Cardiac septum (tissue), 1 donor: ENCODE results near the gene TAF6L. TPM values are rescaled to one million over a fixed set of nuclear protein-coding genes. Genes with fewer than 3 reads are reported as not detected.

Source experiments
- DNase-seq: peaks from one replicate; pipeline ENCODE4 v3.0.0-alpha.2; 2020; ENCODE audit warnings: low spot score
- intact Hi-C: fragments of 100-400 bp; cut with DNase I; formaldehyde crosslinking; loops from one replicate; pipeline ENCODE4 v1.14.0; 2022
- microRNA-seq: library from miRNA; unstranded; fragments of <30 nt; microRNA quantifications from one replicate; pipeline ENCODE4 v1.2.0, GENCODE V29; 2020
- total RNA-seq: library from RNA; stranded (reverse); fragmentation: NEBNext Ultra II Directional; extraction: Animal tissue kit (Norgen Biotek cat#: 25700); gene quantifications from one replicate; pipeline ENCODE4 v1.2.1, GENCODE V29; 2021
- donor health status: DM: no; HTN: no; CAD: no.

Gene TAF6L
- total RNA-seq, 1 donor from 2014 or later = 9.7 TPM

DNA sequence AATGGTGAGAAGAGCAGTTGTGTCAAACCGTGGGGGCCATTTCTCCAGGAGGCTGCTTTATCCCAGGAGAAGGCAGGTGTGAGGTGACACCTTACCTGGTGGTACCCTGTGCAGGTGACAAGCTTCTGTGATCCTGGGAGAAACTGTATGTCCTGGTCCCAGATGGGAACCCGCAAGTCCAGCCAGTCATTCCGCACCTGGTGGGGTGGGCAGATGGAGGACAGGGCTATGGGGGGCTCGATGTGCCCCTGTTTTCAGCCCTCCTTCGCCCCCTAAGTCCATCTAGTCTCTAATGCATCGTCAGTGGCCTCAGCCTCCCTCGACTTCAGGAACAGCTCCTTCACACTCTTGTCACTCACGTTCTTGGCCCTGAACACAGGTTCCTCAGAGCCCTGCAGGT, 64.1 kb downstream of the TAF6L start:
- intact Hi-C loops = loop anchor here (5.0 kb wide), 1 partner anchor 108 kb away; the partner anchor contains the start of genes HNRNPUL2 and TTC9C
- no peak for DNase-seq

Small RNA genes lying within 50 kb of the gene (microRNA-seq; reads per million reads assigned to microRNA genes)
- gene MIR6514 (not detected), gene MIR6748 (not detected)

Other genes starting within 250 kb of the TAF6L start
- 485 TPM for gene AHNAK, start 224.6 kb upstream of the TAF6L start, total RNA-seq
- gene EEF1G, start 197.5 kb upstream of the TAF6L start, total RNA-seq = 735 TPM
- 11.7 TPM for gene TUT1, start 179.9 kb upstream of the TAF6L start, total RNA-seq
- gene MTA2, start 169.5 kb upstream of the TAF6L start, total RNA-seq = 36.8 TPM
- 29.6 TPM for gene EML3, start 158.6 kb upstream of the TAF6L start, total RNA-seq
- gene ROM1, start 158.1 kb upstream of the TAF6L start, total RNA-seq = 6.0 TPM
- 16.0 TPM for gene B3GAT3, start 149.4 kb upstream of the TAF6L start, total RNA-seq
- gene GANAB, start 124.8 kb upstream of the TAF6L start, total RNA-seq = 99.8 TPM
- gene INTS5, start 118.1 kb upstream of the TAF6L start, total RNA-seq = 10.0 TPM
- 25.4 TPM for gene C11orf98, start 106.2 kb upstream of the TAF6L start, total RNA-seq
- gene CSKMT, start 106.1 kb upstream of the TAF6L start, total RNA-seq = 7.5 TPM
- gene UQCC3, start 99.7 kb upstream of the TAF6L start, total RNA-seq = 6.9 TPM
- 2.4 TPM for gene LBHD1, start 99.1 kb upstream of the TAF6L start, total RNA-seq
- gene UBXN1, start 92.3 kb upstream of the TAF6L start, total RNA-seq = 62.9 TPM
- gene LRRN4CL, start 81.9 kb upstream of the TAF6L start, total RNA-seq = 2.9 TPM
- gene BSCL2, start 64.0 kb upstream of the TAF6L start, total RNA-seq = 13.3 TPM
- 0.27 TPM for gene GNG3, start 63.7 kb upstream of the TAF6L start, total RNA-seq
- gene HNRNPUL2, start 43.9 kb upstream of the TAF6L start, total RNA-seq = 34.8 TPM
- gene TTC9C, start 42.9 kb upstream of the TAF6L start, total RNA-seq = 13.6 TPM
- 10.9 TPM for gene ZBTB3, start 17.2 kb upstream of the TAF6L start, total RNA-seq
- 45.3 TPM for gene POLR2G, start 9.8 kb upstream of the TAF6L start, total RNA-seq
- gene TMEM179B, start 16.0 kb downstream of the TAF6L start, total RNA-seq = 12.0 TPM
- 17.7 TPM for gene TMEM223, start 20.6 kb downstream of the TAF6L start, total RNA-seq
- gene NXF1, start 34.0 kb downstream of the TAF6L start, total RNA-seq = 36.7 TPM
- gene STX5, start 60.7 kb downstream of the TAF6L start, total RNA-seq = 19.7 TPM
- not detected for gene TEX54, start 61.4 kb downstream of the TAF6L start, total RNA-seq
- gene WDR74, start 68.2 kb downstream of the TAF6L start, total RNA-seq = 22.8 TPM
- 38.6 TPM for gene SLC3A2, start 109.5 kb downstream of the TAF6L start, total RNA-seq
- not detected for gene CHRM1, start 150.0 kb downstream of the TAF6L start, total RNA-seq
- not detected for gene SLC22A6, start 213.6 kb downstream of the TAF6L start, total RNA-seq
- gene SLC22A8, start 244.4 kb downstream of the TAF6L start, total RNA-seq = not detected